NCI-H1930 (cell line): ENCODE results near the gene FOXA1.
"Not testable (repeated sequence)": the region's sequence is repeated elsewhere in the genome, so short reads cannot be mapped to it uniquely, and the experiment has no call there.

Experiments
- DNase-seq, 2 experiments: peaks; one replicate each; lab custom pipeline; 2025; lab: John Stamatoyannopoulos, UW

The FOXA1 gene

DNA sequence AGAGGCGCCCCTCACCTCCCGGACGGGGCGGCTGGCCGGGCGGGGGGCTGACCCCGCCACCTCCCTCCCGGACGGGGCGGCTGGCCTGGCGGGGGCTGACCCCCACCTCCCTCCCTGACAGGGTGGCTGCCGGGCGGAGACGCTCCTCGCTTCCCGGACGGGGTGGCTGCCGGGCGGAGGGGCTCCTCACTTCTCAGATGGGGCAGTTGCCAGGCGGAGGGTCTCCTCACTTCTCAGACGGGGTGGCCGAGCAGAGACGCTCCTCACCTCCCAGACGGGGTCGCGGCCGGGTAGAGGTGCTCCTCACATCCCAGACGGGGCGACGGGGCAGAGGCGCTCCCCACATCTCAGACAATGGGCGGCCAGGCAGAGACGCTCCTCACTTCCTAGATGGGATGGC lies 39.5 kb downstream of the FOXA1 start:
- not testable (repeated sequence) for DNase-seq

DNA sequence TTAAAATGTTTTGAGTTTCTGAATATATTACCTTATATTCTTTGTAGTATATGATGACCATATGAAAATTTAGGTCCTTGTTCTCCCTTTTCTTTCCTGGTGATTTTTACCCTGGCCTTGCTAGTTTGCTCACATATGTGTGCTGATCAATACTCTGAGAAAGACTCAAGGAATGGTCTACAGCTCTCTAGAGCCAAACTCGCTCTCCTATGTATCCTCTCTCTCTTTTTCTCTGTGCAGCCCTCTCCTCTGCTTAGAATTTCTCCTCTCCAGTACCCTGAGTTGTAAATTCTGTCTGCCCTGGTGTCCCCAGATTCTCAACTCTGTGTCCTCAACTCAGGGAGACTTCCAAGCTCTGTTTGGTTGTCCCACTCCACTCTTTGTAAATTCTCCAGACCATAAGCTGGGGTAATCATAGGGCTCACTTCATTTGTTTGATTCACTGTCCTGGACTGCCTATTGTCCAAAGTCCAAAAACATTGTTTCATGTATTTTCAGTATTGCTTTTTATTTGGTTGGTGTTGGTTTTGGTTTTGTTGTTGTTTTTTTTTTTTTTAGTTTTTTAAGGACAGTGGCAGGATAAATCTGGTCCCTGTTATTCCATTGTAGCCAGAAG lies 41.0 kb downstream of the FOXA1 start:
- DNase-seq: no peak

DNA sequence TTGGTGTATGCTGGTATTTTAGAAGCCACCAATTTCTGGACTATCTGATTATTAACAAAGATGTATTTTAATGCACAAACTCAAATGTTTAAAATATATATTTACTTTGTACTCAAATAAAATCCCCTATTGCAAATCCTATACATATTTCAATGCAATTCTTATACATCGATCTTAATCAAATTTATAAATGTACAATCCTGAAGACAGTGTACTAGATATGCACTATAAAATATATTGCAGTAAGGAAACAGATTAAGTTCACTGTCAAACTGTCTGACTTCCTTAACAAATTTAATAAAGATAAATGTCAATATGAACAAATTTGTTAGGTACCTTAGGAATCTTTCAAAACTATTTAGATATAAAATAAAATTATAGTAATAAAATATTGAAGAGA lies 43.9 kb downstream of the FOXA1 start:
- no peak for DNase-seq

DNA sequence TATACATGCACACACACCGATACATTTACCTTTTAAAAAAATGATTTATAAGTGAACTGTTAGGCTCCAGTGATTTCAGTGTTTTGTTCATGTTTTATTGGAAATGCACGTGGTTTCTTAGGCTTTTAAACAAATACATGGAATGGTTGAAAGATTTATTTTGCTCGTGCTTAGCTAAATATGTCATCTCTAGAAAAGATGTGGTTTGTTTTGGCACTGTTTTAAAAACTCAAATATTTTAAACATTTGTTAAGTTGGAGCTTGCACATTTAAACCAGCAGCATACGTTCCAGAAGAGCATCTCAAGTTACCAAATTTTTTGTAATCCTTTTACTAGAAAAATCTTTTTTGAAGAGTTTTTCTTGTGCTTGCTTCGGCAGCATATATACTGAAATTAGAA lies 44.5 kb downstream of the FOXA1 start:
- DNase-seq: no peak

DNA sequence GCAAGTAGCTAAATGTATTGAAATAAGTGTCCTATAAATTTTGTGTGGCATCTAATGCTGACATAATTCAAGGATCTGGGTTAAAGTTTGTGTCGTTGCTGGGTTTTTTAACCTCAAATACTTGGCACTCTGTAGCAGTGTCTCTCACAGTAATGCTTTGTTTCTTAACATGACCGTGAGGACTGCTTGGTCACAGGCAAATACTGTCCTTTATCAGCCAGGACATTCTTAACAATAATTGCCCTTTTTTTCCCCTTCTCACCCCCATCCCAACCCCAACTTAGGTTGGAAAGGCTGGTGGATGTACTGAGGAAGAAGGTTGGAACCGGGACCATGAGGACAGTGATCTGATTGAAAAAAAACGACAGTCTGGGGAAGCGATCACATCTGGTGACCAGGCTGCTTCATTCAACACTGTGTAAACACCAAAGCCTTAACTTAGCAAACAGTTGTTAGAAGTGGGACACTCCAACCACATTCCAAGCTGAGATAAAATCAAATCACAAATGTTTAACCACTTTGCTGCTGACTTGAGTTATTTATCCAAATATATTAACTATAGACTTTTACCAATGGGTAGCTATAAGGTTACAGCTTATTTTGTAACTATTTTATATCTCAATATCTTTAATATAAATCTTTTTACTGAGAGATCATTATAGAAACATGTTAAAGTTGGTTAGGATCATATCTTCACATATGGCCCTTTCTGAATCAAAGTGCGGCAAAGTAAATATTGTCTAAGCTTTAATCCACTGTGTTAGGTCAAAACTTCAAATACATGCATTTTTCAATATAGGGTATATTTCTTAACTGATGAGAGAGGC lies 48.2 kb downstream of the FOXA1 start:
- no peak for DNase-seq

DNA sequence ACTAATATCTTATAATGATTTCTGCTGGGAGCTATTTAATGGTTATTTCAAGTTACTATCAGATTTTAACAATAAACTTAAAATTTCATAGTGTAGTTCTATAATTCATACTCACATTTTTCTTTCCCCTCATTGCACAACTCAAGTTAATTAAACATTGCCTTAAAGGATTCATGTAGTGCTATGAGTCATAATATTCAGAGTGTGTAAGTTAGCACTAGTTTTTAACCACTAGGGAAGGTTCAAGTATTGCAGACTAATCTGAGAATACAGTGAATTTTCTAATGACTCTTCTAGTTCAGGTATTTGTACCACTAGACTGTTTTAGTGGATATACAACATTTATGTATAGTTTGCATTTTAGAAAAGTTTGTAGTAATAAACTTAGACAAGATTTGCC lies 49.9 kb downstream of the FOXA1 start:
- no peak for DNase-seq

DNA sequence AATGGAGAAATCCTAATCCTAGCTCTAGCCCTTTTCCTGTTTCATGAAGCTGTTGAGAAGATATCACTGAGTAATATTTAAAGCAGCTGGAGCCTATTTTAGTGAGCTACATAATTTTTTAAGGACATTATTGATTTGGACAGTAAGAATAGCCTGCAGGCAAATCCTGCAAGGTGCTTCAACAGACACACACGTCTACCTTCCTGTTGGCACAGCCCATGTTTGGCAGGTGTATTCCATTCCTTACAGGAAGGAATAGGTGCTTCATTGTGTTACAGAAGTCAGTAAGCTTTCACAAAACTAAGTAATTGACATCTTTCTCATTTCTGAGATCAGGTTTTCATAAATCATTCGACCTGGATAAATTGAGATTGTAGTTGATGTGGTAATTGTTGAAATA lies 50.6 kb downstream of the FOXA1 start:
- no peak for DNase-seq

DNA sequence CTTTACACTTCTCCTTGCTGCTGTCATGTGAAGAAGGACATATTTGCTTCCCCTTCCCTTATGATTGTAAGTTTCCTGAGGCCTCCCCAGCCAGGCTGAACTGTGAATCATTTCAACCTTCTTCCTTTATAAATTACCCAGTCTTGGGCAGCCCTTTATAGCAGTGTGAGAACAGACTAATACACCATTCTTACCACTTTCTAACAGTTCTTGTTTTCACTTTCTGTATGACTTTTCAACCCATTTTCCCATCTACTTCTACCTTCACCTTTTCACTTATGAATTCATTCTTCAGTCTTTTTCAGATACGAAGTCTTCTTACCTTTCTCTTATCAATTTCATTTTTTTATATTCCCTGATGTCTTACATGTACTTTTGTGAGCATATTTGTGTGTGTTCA lies 55.1 kb downstream of the FOXA1 start:
- DNase-seq: no peak
